ENCODE data around the gene PRDM8.

DNA sequence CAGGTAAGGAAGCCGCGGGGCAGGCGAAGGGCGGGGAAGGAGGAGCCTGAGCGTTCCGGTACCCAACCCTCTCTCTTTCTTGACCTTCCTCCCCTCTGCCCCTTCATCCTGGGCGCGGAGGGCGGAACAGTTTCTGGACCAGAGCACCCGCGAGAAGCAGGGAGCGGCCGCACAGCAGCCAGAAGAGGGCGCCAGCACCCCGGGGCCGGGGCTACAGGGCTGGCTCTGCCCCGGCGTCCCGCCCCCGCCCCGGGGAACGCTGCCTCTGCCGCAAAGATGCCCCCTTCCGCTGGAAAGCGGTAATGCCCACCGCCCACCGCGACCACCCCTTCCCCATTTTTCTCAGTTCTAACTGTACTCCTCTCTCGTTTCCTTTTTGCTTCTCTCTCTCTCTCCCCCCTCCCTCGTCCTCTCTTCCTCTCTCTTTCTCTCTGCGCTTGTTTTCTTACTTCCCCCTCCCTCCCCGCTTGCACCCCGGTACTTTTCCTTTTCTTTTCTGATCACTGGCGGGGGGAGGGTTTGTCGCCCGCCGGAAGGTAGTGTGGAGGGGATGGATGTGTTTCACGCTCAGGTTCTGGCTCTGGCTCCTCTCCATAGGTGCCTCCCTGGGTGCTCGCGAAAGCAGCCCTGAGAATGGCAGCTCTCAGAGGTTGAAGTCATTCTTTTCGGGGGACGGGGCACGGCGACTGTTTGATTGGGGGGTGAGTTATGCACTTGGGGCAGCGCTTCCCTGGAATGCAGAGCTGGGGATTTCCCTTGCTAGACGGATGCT is 13.1 kb upstream of the PRDM8 start:
- no peak for TF ChIP-seq ZNF37A (tag by site-specific recombination; IDR thresholded peaks at IDR 0.05)
- TF ChIP-seq, protein P1, sequence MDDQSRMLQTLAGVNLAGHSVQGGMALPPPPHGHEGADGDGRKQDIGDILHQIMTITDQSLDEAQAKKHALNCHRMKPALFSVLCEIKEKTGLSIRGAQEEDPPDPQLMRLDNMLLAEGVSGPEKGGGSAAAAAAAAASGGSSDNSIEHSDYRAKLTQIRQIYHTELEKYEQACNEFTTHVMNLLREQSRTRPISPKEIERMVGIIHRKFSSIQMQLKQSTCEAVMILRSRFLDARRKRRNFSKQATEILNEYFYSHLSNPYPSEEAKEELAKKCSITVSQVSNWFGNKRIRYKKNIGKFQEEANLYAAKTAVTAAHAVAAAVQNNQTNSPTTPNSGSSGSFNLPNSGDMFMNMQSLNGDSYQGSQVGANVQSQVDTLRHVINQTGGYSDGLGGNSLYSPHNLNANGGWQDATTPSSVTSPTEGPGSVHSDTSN (CRISPR knock-in tag; IDR thresholded peaks at IDR 0.05), result no peak
- no peak for TF ChIP-seq ZNF776 (tag by site-specific recombination; IDR thresholded peaks at IDR 0.05; ENCODE audit: borderline replicate concordance)
- TF ChIP-seq SP2 (tag by site-specific recombination; IDR thresholded peaks at IDR 0.05), result peak; percentile 64
- no peak for TF ChIP-seq ZNF121 (tag by site-specific recombination; IDR thresholded peaks at IDR 0.05)
